IPS-18c (cell line): ENCODE data around the gene PIP5K1C.

Experiments
- H3K4me3 ChIP-seq: 2 replicates; pipeline ENCODE4 v1.7.0; 2013; ENCODE audit warnings: low read depth, mild to moderate bottlenecking, low read length, moderate library complexity; ENCODE audit not compliant: insufficient read depth
- H3K9me3 ChIP-seq: one replicate; pipeline ENCODE4 v1.6.1; 2013; ENCODE audit warnings: mild to moderate bottlenecking, low read length, moderate library complexity; ENCODE audit not compliant: control insufficient read depth, insufficient read depth

The PIP5K1C gene

GRCh38 chr19:3698974-3699740 is 1.1 kb downstream of the PIP5K1C start:
- peak overlapping the region; percentile 70 for H3K4me3 ChIP-seq
- H3K9me3 ChIP-seq: no peaks in the 10 kb centered on the region

- Histone ChIP-seq H3K4me3 (no peak overlapping the region), H3K9me3 (no peaks in the 10 kb centered on the region)
Measured at GRCh38 chr19:3698386-3698950, 1.8 kb downstream of the PIP5K1C start.

- Histone ChIP-seq H3K4me3 (no peak overlapping the region), H3K9me3 (no peaks in the 10 kb centered on the region)
Measured at GRCh38 chr19:3697671-3698385, 2.4 kb downstream of the PIP5K1C start.

GRCh38 chr19:3697094-3697493 is 3.2 kb downstream of the PIP5K1C start:
- H3K9me3 ChIP-seq: peaks cover 2% of the 10 kb centered on the region
- no peak overlapping the region for H3K4me3 ChIP-seq

- peaks cover 3% of the 10 kb centered on the region for H3K9me3 ChIP-seq
Measured at GRCh38 chr19:3696660-3696995, 3.6 kb downstream of the PIP5K1C start.

GRCh38 chr19:3695986-3696659 is 4.1 kb downstream of the PIP5K1C start:
- H3K9me3 ChIP-seq: peaks cover 3% of the 10 kb centered on the region

More at GRCh38 chr19:3696660-3696995, 3.6 kb downstream of the PIP5K1C start:
- H3K4me3 ChIP-seq: no peak overlapping the region

GRCh38 chr19:3695124-3695733 is 5.0 kb downstream of the PIP5K1C start:
- peaks cover 3% of the 10 kb centered on the region for H3K9me3 ChIP-seq
- H3K4me3 ChIP-seq: no peak overlapping the region

More at GRCh38 chr19:3695986-3696659, 4.1 kb downstream of the PIP5K1C start:
- no peak overlapping the region for H3K4me3 ChIP-seq

GRCh38 chr19:3694361-3695123 is 5.7 kb downstream of the PIP5K1C start:
- Histone ChIP-seq H3K9me3 (peaks cover 3% of the 10 kb centered on the region), H3K4me3 (no peak overlapping the region)

- Histone ChIP-seq H3K4me3 (no peak overlapping the region), H3K9me3 (peaks cover 3% of the 10 kb centered on the region)
Measured at GRCh38 chr19:3693025-3693925, 7.0 kb downstream of the PIP5K1C start.

GRCh38 chr19:3692141-3693024 is 7.9 kb downstream of the PIP5K1C start:
- Histone ChIP-seq H3K9me3 (peaks cover 3% of the 10 kb centered on the region), H3K4me3 (no peak overlapping the region)

- Histone ChIP-seq H3K9me3 (peaks cover 3% of the 10 kb centered on the region), H3K4me3 (no peak overlapping the region)
Measured at GRCh38 chr19:3691726-3692125, 8.5 kb downstream of the PIP5K1C start.

GRCh38 chr19:3691372-3691716 is 8.9 kb downstream of the PIP5K1C start:
- Histone ChIP-seq H3K4me3 (no peak overlapping the region), H3K9me3 (peaks cover 3% of the 10 kb centered on the region)

GRCh38 chr19:3690551-3691371 is 9.5 kb downstream of the PIP5K1C start:
- Histone ChIP-seq H3K9me3 (peaks cover 3% of the 10 kb centered on the region), H3K4me3 (no peak overlapping the region)
